CD14-positive monocyte (primary cell): Measurements from ENCODE around the gene PLA2G4A. TPM values are rescaled to one million over a fixed set of nuclear protein-coding genes. Genes with fewer than 3 reads are reported as not detected.

Experiments
- DNase-seq, 3 donors: peaks; one replicate each; pipeline ENCODE4 v3.0.0-alpha.2; 2011 to 2022
- H2AFZ ChIP-seq: 2 replicates; pipeline ENCODE4 v1.6.0; 2012; ENCODE audit warnings: mild to moderate bottlenecking, low read depth, low read length, inconsistent platforms; ENCODE audit not compliant: insufficient read depth, poor library complexity, severe bottlenecking
- H3K27ac ChIP-seq, 2 donors: 1 replicate in 1 of 2; 2 replicates in 1 of 2; pipeline ENCODE4 v1.5.1; 2012 to 2013; ENCODE audit warnings: low read length in 2 of 2, control low read depth in 1 of 2, inconsistent platforms in 1 of 2, low read depth in 1 of 2, mild to moderate bottlenecking in 1 of 2
- H3K27me3 ChIP-seq, 2 donors: one replicate each; pipeline versions ENCODE4 v1.6.0 to v1.6.1; 2011 to 2013; ENCODE audit warnings: low read length in 2 of 2; ENCODE audit not compliant: control insufficient read depth in 2 of 2, insufficient read depth in 2 of 2
- H3K36me3 ChIP-seq, 2 donors: replicated peaks in 1 of 2; 1 replicate in 1 of 2; 2 replicates in 1 of 2; pipeline versions ENCODE4 v1.5.1 to v1.6.1; 2012 to 2013; ENCODE audit warnings: low read length in 2 of 2, control low read depth in 1 of 2, inconsistent platforms in 1 of 2, mild to moderate bottlenecking in 1 of 2; ENCODE audit not compliant: insufficient read depth in 2 of 2, control insufficient read depth in 1 of 2
- H3K4me1 ChIP-seq, 2 donors: 1 replicate in 1 of 2; 2 replicates in 1 of 2; pipeline versions ENCODE4 v1.5.1 to v1.6.1; 2012 to 2013; ENCODE audit warnings: low read length in 2 of 2, control low read depth in 1 of 2, inconsistent platforms in 1 of 2, mild to moderate bottlenecking in 1 of 2, moderate library complexity in 1 of 2; ENCODE audit not compliant: insufficient read depth in 2 of 2, control insufficient read depth in 1 of 2
- H3K4me2 ChIP-seq: replicated peaks from 2 replicates; pipeline ENCODE3; 2012; ENCODE audit warnings: low read length, moderate library complexity, mild to moderate bottlenecking; ENCODE audit not compliant: poor library complexity, severe bottlenecking; ENCODE audit errors: extremely low read depth
- H3K4me3 ChIP-seq, 3 experiments: fragments of 200-600 bp in 1 of 3; sonication (generic) in 1 of 3; replicated peaks in 1 of 3; 1 replicate in 2 of 3; 2 replicates in 1 of 3; pipeline ENCODE4 v1.5.1; 2011 to 2013; ENCODE audit warnings: low read length in 3 of 3, mild to moderate bottlenecking in 3 of 3, control low read depth in 2 of 3, low read depth in 2 of 3, inconsistent platforms in 1 of 3, moderate library complexity in 1 of 3
- H3K79me2 ChIP-seq: 2 replicates; pipeline ENCODE4 v1.6.0; 2012; ENCODE audit warnings: mild to moderate bottlenecking, control low read depth, inconsistent platforms, low read length, moderate library complexity; ENCODE audit not compliant: insufficient read depth
- H3K9ac ChIP-seq: 2 replicates; pipeline ENCODE4 v1.6.0; 2017; ENCODE audit warnings: low read length, mild to moderate bottlenecking; ENCODE audit not compliant: insufficient read depth, poor library complexity, severe bottlenecking
- H3K9me3 ChIP-seq, 2 donors: replicated peaks in 1 of 2; 1 replicate in 1 of 2; 2 replicates in 1 of 2; pipeline versions ENCODE4 v1.5.1 to v1.6.1; 2012 to 2013; ENCODE audit warnings: low read length in 2 of 2, control low read depth in 1 of 2; ENCODE audit not compliant: control insufficient read depth in 1 of 2, insufficient read depth in 1 of 2
- H4K20me1 ChIP-seq: 2 replicates; pipeline ENCODE4 v1.6.0; 2012; ENCODE audit warnings: mild to moderate bottlenecking, low read length, control low read depth, moderate library complexity; ENCODE audit not compliant: insufficient read depth
- H3K27ac Mint-ChIP-seq, 7 donors: one replicate each; pipeline ENCODE4 v1.8.0; 2020; ENCODE audit warnings: mild to moderate bottlenecking in 7 of 7, mixed read lengths in 7 of 7, moderate library complexity in 6 of 7, inconsistent platforms in 2 of 7
- H3K27me3 Mint-ChIP-seq, 3 donors: one replicate each; pipeline ENCODE4 v1.8.0; 2021 to 2022; ENCODE audit warnings: low read depth in 3 of 3, mild to moderate bottlenecking in 3 of 3, mixed read lengths in 3 of 3, moderate library complexity in 3 of 3, inconsistent platforms in 1 of 3
- H3K36me3 Mint-ChIP-seq, 2 donors: one replicate each; pipeline ENCODE4 v1.8.0; 2020; ENCODE audit warnings: mixed read lengths in 2 of 2, inconsistent platforms in 1 of 2, mild to moderate bottlenecking in 1 of 2
- H3K4me1 Mint-ChIP-seq: one replicate; pipeline ENCODE4 v1.8.0; 2020; ENCODE audit warnings: mild to moderate bottlenecking, mixed read lengths
- H3K4me3 Mint-ChIP-seq, 2 donors: one replicate each; pipeline ENCODE4 v1.8.0; 2020; ENCODE audit warnings: mild to moderate bottlenecking in 2 of 2, mixed read lengths in 2 of 2, moderate library complexity in 1 of 2
- H3K9me3 Mint-ChIP-seq, 7 donors: one replicate each; pipeline ENCODE4 v1.8.0; 2020 to 2022; ENCODE audit warnings: mixed read lengths in 7 of 7, mild to moderate bottlenecking in 6 of 7, moderate library complexity in 6 of 7, inconsistent platforms in 2 of 7
- WGBS: methylation state at CpG from one replicate; pipeline ENCODE4 v1.1.5; 2013; ENCODE audit warnings: missing lambda C conversion rate; ENCODE audit not compliant: insufficient coverage; 5-methylcytosine and 5-hydroxymethylcytosine counted together
- intact Hi-C, 2 donors: fragments of 100-400 bp; cut with micrococcal nuclease; formaldehyde crosslinking; loops; one replicate each; pipeline versions ENCODE4 v1.15.0 to v1.15.1; 2023
- polyA plus RNA-seq, 3 donors: library from polyadenylated mRNA; depleted of rRNA in 1 of 3; unstranded in 2 of 3; stranded (reverse) in 1 of 3; fragments of 300-500 nt in 2 of 3; fragments of >200 nt in 1 of 3; fragmentation: Illumina TruSeq in 2 of 3; gene quantifications; 1 replicate in 2 of 3; 2 replicates in 1 of 3; pipeline ENCODE4 v1.2.3, GENCODE V29; 2012 to 2021
- TF ChIP-seq, protein P1 (sequence below): fragments of 200-600 bp; IDR thresholded peaks from one replicate; pipeline ENCODE4 v1.8.0; 2022; ENCODE audit warnings: antibody characterized with exemption, mild to moderate bottlenecking

Gene PLA2G4A
- polyA plus RNA-seq, 3 donors, result 1.4 to 4.5 (median 4.1) TPM

DNA sequence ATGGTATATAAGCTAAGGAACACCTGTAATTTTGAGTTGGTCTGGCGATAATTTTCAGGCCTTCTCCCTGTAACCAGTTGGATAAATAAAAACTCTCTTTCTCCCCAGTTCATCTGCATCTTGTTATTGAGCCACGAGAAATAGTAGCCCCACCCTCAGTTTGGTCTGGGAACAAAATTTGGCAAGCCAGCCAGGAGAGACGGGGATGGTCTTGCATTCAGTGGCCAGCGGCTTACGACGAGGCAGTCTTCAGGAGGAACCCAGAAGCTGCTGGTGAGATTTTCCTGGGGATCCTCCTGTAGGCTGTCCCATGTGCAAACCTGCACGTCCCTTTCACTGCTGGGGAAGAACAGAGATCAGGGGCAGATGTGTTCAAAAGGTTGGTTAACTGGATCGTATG, 174.6 kb downstream of the PLA2G4A start:
- no peak overlapping the region for H3K9ac ChIP-seq
- peaks cover 4 to 10% of the 10 kb centered on the region in 2 donors for H3K9me3 ChIP-seq
- H3K79me2 ChIP-seq, result no peaks in the 10 kb centered on the region
- H3K27me3 ChIP-seq, result no peaks in the 10 kb centered on the region
- no peaks in the 10 kb centered on the region for H3K36me3 Mint-ChIP-seq
- TF ChIP-seq, protein P1, sequence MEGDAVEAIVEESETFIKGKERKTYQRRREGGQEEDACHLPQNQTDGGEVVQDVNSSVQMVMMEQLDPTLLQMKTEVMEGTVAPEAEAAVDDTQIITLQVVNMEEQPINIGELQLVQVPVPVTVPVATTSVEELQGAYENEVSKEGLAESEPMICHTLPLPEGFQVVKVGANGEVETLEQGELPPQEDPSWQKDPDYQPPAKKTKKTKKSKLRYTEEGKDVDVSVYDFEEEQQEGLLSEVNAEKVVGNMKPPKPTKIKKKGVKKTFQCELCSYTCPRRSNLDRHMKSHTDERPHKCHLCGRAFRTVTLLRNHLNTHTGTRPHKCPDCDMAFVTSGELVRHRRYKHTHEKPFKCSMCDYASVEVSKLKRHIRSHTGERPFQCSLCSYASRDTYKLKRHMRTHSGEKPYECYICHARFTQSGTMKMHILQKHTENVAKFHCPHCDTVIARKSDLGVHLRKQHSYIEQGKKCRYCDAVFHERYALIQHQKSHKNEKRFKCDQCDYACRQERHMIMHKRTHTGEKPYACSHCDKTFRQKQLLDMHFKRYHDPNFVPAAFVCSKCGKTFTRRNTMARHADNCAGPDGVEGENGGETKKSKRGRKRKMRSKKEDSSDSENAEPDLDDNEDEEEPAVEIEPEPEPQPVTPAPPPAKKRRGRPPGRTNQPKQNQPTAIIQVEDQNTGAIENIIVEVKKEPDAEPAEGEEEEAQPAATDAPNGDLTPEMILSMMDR, result no peak
- peaks cover 0 to 3% of the 10 kb centered on the region in 2 donors for H3K4me1 ChIP-seq
- H3K4me3 ChIP-seq, result no peak overlapping the region
- H2AFZ ChIP-seq, result no peak overlapping the region
- DNase-seq, result no peak
- no peaks in the 10 kb centered on the region for H3K36me3 ChIP-seq
- no peaks in the 10 kb centered on the region for H4K20me1 ChIP-seq
- 94% methylated on average over 5 of the region's 8 CpGs for WGBS
- H3K4me3 Mint-ChIP-seq, result no peak overlapping the region
- peaks cover 11% of the 10 kb centered on the region for H3K4me1 Mint-ChIP-seq
- H3K27ac Mint-ChIP-seq, result no peak overlapping the region
- intact Hi-C loops, result no loop called here
- H3K27ac ChIP-seq, result no peak overlapping the region
- H3K4me2 ChIP-seq, result no peak overlapping the region
- H3K9me3 Mint-ChIP-seq, result peaks cover 3 to 13% (median 11%) of the 10 kb centered on the region in 7 donors
- H3K27me3 Mint-ChIP-seq, result no peaks in the 10 kb centered on the region

DNA sequence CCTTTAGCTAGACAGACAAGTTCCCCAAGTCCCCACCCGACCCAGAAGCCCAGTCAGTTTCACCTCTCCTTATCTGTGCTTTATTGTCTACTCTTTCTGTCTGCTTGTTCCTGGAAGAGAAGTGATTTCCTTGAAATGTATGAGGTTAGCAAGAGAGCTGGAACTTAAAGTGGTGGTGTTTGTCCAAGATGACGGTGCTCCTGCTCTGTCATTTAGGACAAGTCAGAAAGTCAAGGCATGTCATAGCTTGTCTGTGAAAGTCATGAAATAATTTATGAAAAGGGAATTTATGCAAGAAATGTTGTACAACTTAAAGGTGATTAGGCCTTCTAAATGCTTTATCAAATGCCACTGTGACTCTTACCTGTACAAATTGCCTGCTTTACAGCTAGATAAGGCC, 178.1 kb downstream of the PLA2G4A start:
- H3K4me1 Mint-ChIP-seq, result peaks cover under 1% of the 10 kb centered on the region
- TF ChIP-seq, protein P1, result no peak
- Histone ChIP-seq H3K9ac (no peak overlapping the region), H3K27me3 (no peaks in the 10 kb centered on the region), H3K4me2 (no peak overlapping the region), H3K36me3 (no peaks in the 10 kb centered on the region), H3K27ac (no peak overlapping the region), H3K4me3 (no peak overlapping the region), H2AFZ (no peak overlapping the region), H4K20me1 (no peaks in the 10 kb centered on the region), H3K4me1 (no peaks in the 10 kb centered on the region), H3K9me3 (peaks cover 4 to 10% of the 10 kb centered on the region in 2 donors), H3K79me2 (no peaks in the 10 kb centered on the region)
- 89% methylated on average over 1 of the region's 2 CpGs for WGBS
- peaks cover 6 to 13% (median 11%) of the 10 kb centered on the region in 7 donors for H3K9me3 Mint-ChIP-seq
- H3K27me3 Mint-ChIP-seq, result no peaks in the 10 kb centered on the region
- no peak overlapping the region for H3K4me3 Mint-ChIP-seq
- no peaks in the 10 kb centered on the region for H3K36me3 Mint-ChIP-seq
- no peak overlapping the region for H3K27ac Mint-ChIP-seq
- DNase-seq, result no peak
- intact Hi-C loops, result no loop called here
